IMR-90 (cell line): ENCODE measurements around the gene ZNF563.
"Not testable (repeated sequence)": the region's sequence is repeated elsewhere in the genome, so short reads cannot be mapped to it uniquely, and the experiment has no call there.

Experiments
- BHLHE40 ChIP-seq: fragments of 150-350 bp; IDR thresholded peaks from 2 replicates; pipeline ENCODE4 v1.6.1; 2016; ENCODE audit warnings: mild to moderate bottlenecking, low read depth, low read length
- MAZ ChIP-seq: IDR thresholded peaks from 2 replicates; pipeline ENCODE4 v1.6.1; 2012; ENCODE audit warnings: low read depth, mild to moderate bottlenecking, low read length, improper control_type of control experiment, moderate library complexity, borderline replicate concordance
- POLR2A ChIP-seq: IDR thresholded peaks from 2 replicates; pipeline ENCODE4 v1.6.1; 2012; ENCODE audit warnings: mild to moderate bottlenecking, low read depth, low read length
- TF ChIP-seq, protein P1 (sequence below): conservative IDR thresholded peaks from 2 replicates; pipeline ENCODE4 v1.5.1; 2012; ENCODE audit warnings: mild to moderate bottlenecking, low read depth, low read length, improper control_type of control experiment
- TF ChIP-seq, protein P2 (sequence below): fragments of 150-350 bp; IDR thresholded peaks from 2 replicates; pipeline ENCODE4 v1.6.1; 2017; ENCODE audit warnings: mild to moderate bottlenecking, antibody characterized with exemption, low read length, low read depth

DNA sequence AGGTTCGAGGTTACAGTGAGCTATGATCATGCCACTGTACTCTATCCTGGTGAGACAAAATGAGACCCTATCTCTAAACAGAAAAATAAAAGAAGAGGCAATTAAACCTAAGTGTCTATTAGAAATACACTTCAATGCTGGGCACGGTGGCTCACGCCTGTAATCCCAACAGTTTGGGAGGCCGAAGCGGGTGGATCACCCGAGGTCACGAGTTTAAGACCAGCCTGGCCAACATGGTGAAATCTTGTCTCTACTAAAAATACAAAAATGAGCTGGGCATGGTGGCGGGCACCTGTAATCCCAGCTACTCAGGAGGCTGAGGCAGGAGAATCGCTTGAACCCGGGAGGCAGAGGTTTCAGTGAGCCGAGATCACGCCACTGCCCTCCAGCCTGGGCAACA, 24.5 kb downstream of the ZNF563 start:
- TF ChIP-seq MAZ, BHLHE40, POLR2A: not testable (repeated sequence)
- TF ChIP-seq, protein P1, sequence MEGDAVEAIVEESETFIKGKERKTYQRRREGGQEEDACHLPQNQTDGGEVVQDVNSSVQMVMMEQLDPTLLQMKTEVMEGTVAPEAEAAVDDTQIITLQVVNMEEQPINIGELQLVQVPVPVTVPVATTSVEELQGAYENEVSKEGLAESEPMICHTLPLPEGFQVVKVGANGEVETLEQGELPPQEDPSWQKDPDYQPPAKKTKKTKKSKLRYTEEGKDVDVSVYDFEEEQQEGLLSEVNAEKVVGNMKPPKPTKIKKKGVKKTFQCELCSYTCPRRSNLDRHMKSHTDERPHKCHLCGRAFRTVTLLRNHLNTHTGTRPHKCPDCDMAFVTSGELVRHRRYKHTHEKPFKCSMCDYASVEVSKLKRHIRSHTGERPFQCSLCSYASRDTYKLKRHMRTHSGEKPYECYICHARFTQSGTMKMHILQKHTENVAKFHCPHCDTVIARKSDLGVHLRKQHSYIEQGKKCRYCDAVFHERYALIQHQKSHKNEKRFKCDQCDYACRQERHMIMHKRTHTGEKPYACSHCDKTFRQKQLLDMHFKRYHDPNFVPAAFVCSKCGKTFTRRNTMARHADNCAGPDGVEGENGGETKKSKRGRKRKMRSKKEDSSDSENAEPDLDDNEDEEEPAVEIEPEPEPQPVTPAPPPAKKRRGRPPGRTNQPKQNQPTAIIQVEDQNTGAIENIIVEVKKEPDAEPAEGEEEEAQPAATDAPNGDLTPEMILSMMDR, result not testable (repeated sequence)
- TF ChIP-seq, protein P2, sequence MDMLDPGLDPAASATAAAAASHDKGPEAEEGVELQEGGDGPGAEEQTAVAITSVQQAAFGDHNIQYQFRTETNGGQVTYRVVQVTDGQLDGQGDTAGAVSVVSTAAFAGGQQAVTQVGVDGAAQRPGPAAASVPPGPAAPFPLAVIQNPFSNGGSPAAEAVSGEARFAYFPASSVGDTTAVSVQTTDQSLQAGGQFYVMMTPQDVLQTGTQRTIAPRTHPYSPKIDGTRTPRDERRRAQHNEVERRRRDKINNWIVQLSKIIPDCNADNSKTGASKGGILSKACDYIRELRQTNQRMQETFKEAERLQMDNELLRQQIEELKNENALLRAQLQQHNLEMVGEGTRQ, result not testable (repeated sequence)
